CD4-positive, alpha-beta T cell (primary cell): Measurements from ENCODE around the gene KHNYN. TPM values are rescaled to one million over a fixed set of nuclear protein-coding genes. Genes with fewer than 3 reads are reported as not detected.

ENCODE experiments used
- ATAC-seq: fragments of 200-7000 bp; cut with Tn5 transposase; one replicate; pipeline ENCODE4 v1.10.0; 2022; ENCODE audit warnings: mild to moderate bottlenecking; ENCODE audit not compliant: poor library complexity
- CTCF ChIA-PET: fragments of 350-600 bp; sonication (Branson Sonifier 250); formaldehyde crosslinking; loops from one replicate; lab custom pipeline; 2021; ENCODE audit warnings: antibody characterized with exemption, inconsistent platforms; lab: Charles Lee
- POLR2A ChIA-PET: fragments of 350-600 bp; sonication (Branson Sonifier 250); formaldehyde crosslinking; loops from one replicate; lab custom pipeline; 2021; ENCODE audit warnings: antibody characterized with exemption, inconsistent platforms; lab: Charles Lee
- DNase-seq, 14 experiments: peaks; one replicate each; pipeline ENCODE4 v3.0.0-alpha.2; 2013 to 2020; ENCODE audit warnings: mixed read lengths in 2 of 14
- H3K27ac ChIP-seq, 2 donors: one replicate each; pipeline versions ENCODE4 v1.5.1 to v1.7.0; 2013; ENCODE audit warnings: low read length in 2 of 2, low read depth in 1 of 2, mild to moderate bottlenecking in 1 of 2
- H3K27me3 ChIP-seq, 2 experiments: 1 replicate in 1 of 2; 2 replicates in 1 of 2; pipeline versions ENCODE4 v1.6.1 to v1.7.0; 2013; ENCODE audit warnings: low read length in 2 of 2, control low read depth in 1 of 2, mild to moderate bottlenecking in 1 of 2, moderate library complexity in 1 of 2; ENCODE audit not compliant: insufficient read depth in 2 of 2, control insufficient read depth in 1 of 2
- H3K36me3 ChIP-seq: one replicate; pipeline ENCODE4 v1.6.1; 2013; ENCODE audit warnings: low read length, control low read depth; ENCODE audit not compliant: insufficient read depth
- H3K4me1 ChIP-seq: one replicate; pipeline ENCODE4 v1.6.1; 2013; ENCODE audit warnings: low read length, control low read depth; ENCODE audit not compliant: insufficient read depth
- H3K4me3 ChIP-seq: one replicate; pipeline ENCODE4 v1.5.1; 2013; ENCODE audit warnings: mild to moderate bottlenecking, low read length, moderate library complexity
- H3K9me3 ChIP-seq, 2 experiments: 1 replicate in 1 of 2; 2 replicates in 1 of 2; pipeline versions ENCODE4 v1.6.1 to v1.7.0; 2013; ENCODE audit warnings: low read length in 2 of 2, mild to moderate bottlenecking in 2 of 2, control low read depth in 1 of 2, moderate library complexity in 1 of 2; ENCODE audit not compliant: control insufficient read depth in 1 of 2, insufficient read depth in 1 of 2
- H3K27ac Mint-ChIP-seq: one replicate; pipeline ENCODE4 v1.8.0; 2020; ENCODE audit warnings: mixed read lengths
- H3K27me3 Mint-ChIP-seq: one replicate; pipeline ENCODE4 v1.8.0; 2021; ENCODE audit warnings: mixed read lengths
- H3K36me3 Mint-ChIP-seq: one replicate; pipeline ENCODE4 v1.8.0; 2021; ENCODE audit warnings: low read depth, mixed read lengths
- H3K4me1 Mint-ChIP-seq: one replicate; pipeline ENCODE4 v1.8.0; 2021; ENCODE audit warnings: low read depth, mixed read lengths
- H3K4me3 Mint-ChIP-seq: one replicate; pipeline ENCODE4 v1.8.0; 2020; ENCODE audit warnings: mild to moderate bottlenecking, mixed read lengths
- H3K9me3 Mint-ChIP-seq: one replicate; pipeline ENCODE4 v1.8.0; 2020; ENCODE audit warnings: mixed read lengths
- intact Hi-C, 2 experiments: fragments of 100-400 bp; cut with DNase I in 1 of 2; cut with micrococcal nuclease in 1 of 2; formaldehyde crosslinking; loops; one replicate each; pipeline versions ENCODE4 v1.15.1 to v1.9.0; 2023 to 2025; cut with DNase I, micrococcal nuclease
- total RNA-seq, 174 experiments: library from RNA in 2 of 174; stranded (reverse) in 2 of 174; gene quantifications; one replicate each; pipeline ENCODE4 v1.2.3 and lab custom pipeline; 2021 to 2026
- TF ChIP-seq, protein P1 (sequence below): fragments of 200-600 bp; IDR thresholded peaks from one replicate; pipeline ENCODE4 v1.8.0; 2022; ENCODE audit warnings: antibody characterized with exemption, mild to moderate bottlenecking

The KHNYN gene
- total RNA-seq, 2 experiments from 2014 or later, result 170 to 173 TPM

GRCh38 chr14:24407608-24408325, 22.0 kb upstream of the KHNYN start:
- ChIA-PET POLR2A (no interaction called here), CTCF (no interaction called here)
- Histone ChIP-seq H3K9me3 (no peaks in the 10 kb centered on the region), H3K27ac (no peak overlapping the region), H3K27me3 (peaks cover 0 to 10% of the 10 kb centered on the region in 2 experiments), H3K4me3 (no peak overlapping the region), H3K4me1 (no peaks in the 10 kb centered on the region), H3K36me3 (no peaks in the 10 kb centered on the region)
- intact Hi-C loops, result no loop called here
- no peaks in the 10 kb centered on the region for H3K4me1 Mint-ChIP-seq
- peaks cover 28% of the 10 kb centered on the region for H3K27me3 Mint-ChIP-seq
- TF ChIP-seq, protein P1, sequence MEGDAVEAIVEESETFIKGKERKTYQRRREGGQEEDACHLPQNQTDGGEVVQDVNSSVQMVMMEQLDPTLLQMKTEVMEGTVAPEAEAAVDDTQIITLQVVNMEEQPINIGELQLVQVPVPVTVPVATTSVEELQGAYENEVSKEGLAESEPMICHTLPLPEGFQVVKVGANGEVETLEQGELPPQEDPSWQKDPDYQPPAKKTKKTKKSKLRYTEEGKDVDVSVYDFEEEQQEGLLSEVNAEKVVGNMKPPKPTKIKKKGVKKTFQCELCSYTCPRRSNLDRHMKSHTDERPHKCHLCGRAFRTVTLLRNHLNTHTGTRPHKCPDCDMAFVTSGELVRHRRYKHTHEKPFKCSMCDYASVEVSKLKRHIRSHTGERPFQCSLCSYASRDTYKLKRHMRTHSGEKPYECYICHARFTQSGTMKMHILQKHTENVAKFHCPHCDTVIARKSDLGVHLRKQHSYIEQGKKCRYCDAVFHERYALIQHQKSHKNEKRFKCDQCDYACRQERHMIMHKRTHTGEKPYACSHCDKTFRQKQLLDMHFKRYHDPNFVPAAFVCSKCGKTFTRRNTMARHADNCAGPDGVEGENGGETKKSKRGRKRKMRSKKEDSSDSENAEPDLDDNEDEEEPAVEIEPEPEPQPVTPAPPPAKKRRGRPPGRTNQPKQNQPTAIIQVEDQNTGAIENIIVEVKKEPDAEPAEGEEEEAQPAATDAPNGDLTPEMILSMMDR, result no peak
- DNase-seq (no peak), ATAC-seq (no peak)
- no peaks in the 10 kb centered on the region for H3K36me3 Mint-ChIP-seq
- H3K27ac Mint-ChIP-seq, result no peak overlapping the region
- H3K9me3 Mint-ChIP-seq, result no peaks in the 10 kb centered on the region
- H3K4me3 Mint-ChIP-seq, result no peak overlapping the region

DNA sequence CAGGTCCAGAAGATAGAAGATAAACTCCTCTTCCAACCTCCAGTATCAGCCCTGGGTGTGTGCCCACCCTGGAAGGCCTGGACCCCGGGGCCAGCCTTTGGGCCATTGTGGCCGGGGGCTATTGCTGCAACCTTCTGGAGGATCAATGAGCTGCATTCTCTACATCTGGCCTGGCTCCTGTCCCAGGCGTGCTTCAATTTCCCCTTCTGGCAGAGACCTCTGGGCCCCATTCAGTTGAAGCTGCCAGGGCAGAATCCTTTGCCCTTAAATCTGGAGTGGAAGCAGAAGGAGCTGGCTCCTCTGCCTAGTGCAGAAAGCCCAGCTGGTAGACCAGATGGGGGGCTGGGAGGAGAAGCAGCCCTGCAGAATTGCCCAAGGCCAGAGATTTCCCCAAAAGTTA, 21.0 kb upstream of the KHNYN start:
- H3K27ac Mint-ChIP-seq, result no peak overlapping the region
- no peak overlapping the region for H3K4me3 ChIP-seq
- no peak overlapping the region for H3K4me3 Mint-ChIP-seq
- no peaks in the 10 kb centered on the region for H3K4me1 Mint-ChIP-seq
- peaks cover 0 to 10% of the 10 kb centered on the region in 2 experiments for H3K27me3 ChIP-seq
- TF ChIP-seq, protein P1, result no peak
- no peaks in the 10 kb centered on the region for H3K9me3 ChIP-seq
- CTCF ChIA-PET, result interaction anchor here (1.1 to 1.2 kb wide), 2 partner anchors 23 to 165 kb away, joined by 3 to 4 read pairs; no protein-coding TSS in a partner anchor
- no peaks in the 10 kb centered on the region for H3K4me1 ChIP-seq
- H3K27ac ChIP-seq, result no peak overlapping the region
- H3K36me3 ChIP-seq, result no peaks in the 10 kb centered on the region
- intact Hi-C loops, result no loop called here
- POLR2A ChIA-PET, result interaction anchor here (1.0 to 1.8 kb wide), 2 partner anchors 10 to 23 kb away, joined by 3 to 4 read pairs; partner anchors contain the start of gene NYNRIN
- H3K36me3 Mint-ChIP-seq, result no peaks in the 10 kb centered on the region
- H3K27me3 Mint-ChIP-seq, result peaks cover 25% of the 10 kb centered on the region
- no peaks in the 10 kb centered on the region for H3K9me3 Mint-ChIP-seq
- ATAC-seq (no peak), DNase-seq (no peak)

GRCh38 chr14:24409192-24409591, 20.6 kb upstream of the KHNYN start:
- no peaks in the 10 kb centered on the region for H3K9me3 Mint-ChIP-seq
- no peak overlapping the region for H3K27ac ChIP-seq
- no peaks in the 10 kb centered on the region for H3K4me1 Mint-ChIP-seq
- no peak overlapping the region for H3K27ac Mint-ChIP-seq
- no peak overlapping the region for H3K4me3 Mint-ChIP-seq
- ATAC-seq (no peak), DNase-seq (no peak)
- H3K36me3 Mint-ChIP-seq, result no peaks in the 10 kb centered on the region
- peaks cover 21% of the 10 kb centered on the region for H3K27me3 Mint-ChIP-seq
- no peaks in the 10 kb centered on the region for H3K36me3 ChIP-seq
- H3K4me1 ChIP-seq, result no peaks in the 10 kb centered on the region
- CTCF ChIA-PET, result interaction anchor here (1.1 to 1.2 kb wide), 2 partner anchors 22 to 166 kb away, joined by 3 to 4 read pairs; no protein-coding TSS in a partner anchor
- H3K9me3 ChIP-seq, result no peaks in the 10 kb centered on the region
- H3K27me3 ChIP-seq, result peaks cover 0 to 10% of the 10 kb centered on the region in 2 experiments
- intact Hi-C loops, result no loop called here
- TF ChIP-seq, protein P1, result no peak
- H3K4me3 ChIP-seq, result no peak overlapping the region
- POLR2A ChIA-PET, result interaction anchor here (1.0 to 1.8 kb wide), 2 partner anchors 10 to 22 kb away, joined by 3 to 4 read pairs; partner anchors contain the start of gene NYNRIN
